GM21381 (cell line): ENCODE results near the gene SLC8A1.

Source experiments
- ATAC-seq: cut with Tn5 transposase; IDR thresholded peaks from one replicate; pipeline ENCODE4 v1.9.1; 2021; ENCODE audit warnings: mild to moderate bottlenecking, moderate library complexity; ENCODE audit not compliant: unreplicated experiment

SLC8A1 gene

DNA sequence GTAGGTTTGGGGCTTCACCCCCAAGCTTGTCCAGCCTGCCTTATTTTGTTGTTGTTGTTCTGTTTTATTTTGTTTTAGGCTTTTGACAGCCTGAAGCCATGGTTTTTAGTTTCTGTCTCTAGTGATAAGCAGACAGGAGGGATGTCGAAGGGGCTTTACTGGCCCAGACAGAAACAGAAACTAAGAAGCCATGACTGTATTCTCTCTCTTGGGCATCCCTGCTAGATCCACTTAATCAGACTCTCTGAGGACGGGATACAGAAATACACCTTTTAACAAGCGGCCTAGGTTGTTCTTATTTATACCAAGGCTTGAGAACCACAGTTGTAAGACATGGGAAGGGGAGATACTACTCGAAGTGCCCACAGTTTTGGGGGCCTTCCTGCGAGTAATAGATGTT is 330.9 kb downstream of the SLC8A1 start:
- no peak for ATAC-seq

DNA sequence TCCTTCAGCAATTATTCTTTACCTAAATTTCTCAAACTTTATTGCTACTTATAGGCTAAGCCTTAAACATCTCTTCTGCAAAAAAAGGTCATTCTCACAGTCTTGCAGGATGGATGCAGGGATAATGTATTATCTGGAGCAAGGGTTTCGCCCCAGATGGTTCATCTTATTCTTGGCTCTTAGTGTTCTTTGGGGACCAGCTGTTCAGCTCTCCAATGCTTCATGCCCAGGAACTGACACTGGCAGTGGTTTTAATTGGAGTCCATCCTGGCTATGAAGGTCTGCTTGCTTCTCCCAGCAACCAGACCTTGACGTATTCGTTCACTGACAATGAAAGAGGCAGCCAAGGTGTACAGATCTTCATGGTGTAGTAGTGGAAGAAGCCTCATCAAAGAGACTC is 331.9 kb downstream of the SLC8A1 start:
- no peak for ATAC-seq

DNA sequence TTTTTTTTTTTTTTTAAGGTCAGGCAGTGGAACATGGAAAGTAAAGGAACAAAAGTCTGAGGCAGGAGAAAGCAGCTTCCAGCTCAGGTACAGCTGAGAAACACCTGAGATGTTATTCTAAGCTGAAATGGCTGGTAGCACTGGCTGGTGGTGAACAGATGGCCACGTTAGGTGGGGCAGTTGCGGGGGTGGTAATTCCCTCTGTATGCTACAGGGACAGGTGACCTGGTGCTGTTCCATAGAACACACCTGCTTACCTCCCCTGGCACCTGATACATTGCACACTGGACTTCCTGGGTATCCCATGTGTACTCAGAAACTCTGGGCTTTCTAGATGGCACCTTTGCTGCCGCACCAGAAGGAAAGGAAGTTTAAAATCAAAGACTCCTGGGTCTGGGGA is 333.3 kb downstream of the SLC8A1 start:
- no peak for ATAC-seq

DNA sequence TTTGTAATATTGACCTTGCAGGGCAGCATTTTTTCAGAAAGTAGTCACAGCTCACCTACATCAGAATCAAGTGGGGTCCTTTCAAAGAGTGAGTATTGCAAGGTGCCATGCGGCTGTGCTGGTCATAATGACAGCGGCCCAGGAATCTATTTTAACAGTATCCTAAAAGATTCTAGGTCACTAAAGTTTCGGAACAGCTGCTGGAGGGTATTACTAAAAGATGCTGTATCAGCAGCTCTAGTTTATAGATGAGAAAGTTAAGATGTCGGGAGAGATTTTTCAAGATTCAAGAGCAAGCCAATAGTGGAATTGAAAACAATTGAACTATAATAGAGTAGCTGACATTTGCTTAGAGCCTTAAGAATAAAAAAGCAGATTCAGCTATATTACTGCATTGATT is 336.0 kb downstream of the SLC8A1 start:
- ATAC-seq = no peak

DNA sequence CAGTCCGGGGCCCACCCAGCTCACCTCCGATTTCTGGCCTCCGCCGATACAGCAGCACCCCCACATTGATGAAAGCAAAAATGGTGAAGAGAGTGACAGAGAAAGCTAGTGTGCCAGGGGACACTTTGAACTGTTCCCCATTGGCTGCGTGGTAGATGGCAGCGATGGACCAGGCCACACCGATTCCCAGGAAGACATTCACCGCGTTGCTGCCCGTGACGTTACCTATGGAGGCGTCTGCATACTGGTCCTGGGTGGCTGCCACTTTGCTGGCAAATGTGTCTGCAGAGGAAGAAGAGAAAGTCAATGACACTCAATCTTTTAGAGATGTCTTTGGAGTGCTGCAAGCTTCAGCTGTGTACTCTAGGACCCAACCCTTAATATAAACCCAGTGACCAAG is 336.5 kb downstream of the SLC8A1 start:
- ATAC-seq = no peak

DNA sequence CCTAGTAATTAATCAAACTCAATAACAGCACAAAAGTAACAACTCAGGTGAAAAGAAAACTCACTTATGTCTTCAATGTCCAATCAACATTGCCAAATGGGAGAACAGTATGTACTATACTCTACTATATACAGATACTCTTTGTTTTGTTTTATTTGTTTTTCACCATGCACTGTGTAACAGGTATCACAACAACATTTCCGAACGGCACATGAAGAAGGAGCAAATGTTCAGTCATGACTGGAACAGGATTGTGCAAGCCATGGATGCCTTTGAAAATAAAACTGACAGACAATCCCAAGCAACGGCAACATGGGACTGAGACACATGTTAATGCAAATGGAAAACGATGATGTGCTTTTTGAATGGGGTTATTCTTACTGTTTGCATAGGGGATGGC is 337.9 kb downstream of the SLC8A1 start:
- ATAC-seq = no peak

DNA sequence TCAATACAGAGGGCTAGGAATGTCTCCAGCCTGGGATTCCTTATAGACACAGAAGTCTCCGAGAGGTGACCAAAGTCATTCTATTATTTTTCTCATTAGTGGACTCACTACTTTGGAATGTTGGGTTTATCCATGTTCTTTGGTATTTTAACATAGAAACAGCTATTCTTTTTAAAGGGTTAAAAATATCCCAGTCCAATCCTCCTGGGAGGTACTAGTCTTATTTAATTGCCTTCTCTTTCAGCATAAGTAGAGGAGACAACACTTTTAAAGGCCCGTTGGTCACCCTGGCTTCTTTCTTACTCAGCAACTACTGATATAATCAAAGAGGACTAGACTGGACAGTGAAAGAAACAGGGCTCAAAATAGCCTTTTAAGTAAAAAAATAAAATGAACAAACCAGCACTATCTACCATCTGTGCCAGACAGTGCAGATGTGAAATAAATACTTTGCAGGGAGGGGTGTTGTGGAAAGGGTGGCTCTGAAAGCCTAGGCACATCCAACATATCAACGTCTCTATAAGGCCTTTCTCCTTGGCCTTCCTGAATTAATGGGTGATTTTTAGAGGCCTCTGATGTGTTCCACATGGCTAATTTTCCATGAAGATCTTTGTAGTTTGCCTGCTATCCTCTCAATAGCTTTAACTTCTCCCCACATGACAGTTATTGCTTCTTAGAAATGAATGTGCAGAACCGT is 338.5 kb downstream of the SLC8A1 start:
- ATAC-seq = no peak

DNA sequence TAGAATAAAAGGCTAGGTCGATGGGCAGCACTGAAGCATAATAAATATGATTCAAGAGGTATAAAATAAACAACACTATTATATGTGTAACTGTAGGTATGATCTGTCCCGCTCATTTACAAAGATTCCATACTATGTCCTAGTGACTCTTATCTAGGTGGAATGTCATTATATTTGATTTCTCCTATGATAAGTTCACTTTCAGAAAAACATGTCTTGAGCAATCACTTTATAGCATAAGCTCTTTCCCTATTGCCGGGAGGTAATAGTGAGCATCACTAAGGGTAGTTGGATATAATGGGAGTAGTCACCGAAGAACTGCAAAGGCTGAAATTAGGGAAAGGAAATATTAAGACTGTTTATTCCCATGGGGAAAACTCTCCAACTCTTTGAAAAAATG is 342.5 kb downstream of the SLC8A1 start:
- no peak for ATAC-seq

DNA sequence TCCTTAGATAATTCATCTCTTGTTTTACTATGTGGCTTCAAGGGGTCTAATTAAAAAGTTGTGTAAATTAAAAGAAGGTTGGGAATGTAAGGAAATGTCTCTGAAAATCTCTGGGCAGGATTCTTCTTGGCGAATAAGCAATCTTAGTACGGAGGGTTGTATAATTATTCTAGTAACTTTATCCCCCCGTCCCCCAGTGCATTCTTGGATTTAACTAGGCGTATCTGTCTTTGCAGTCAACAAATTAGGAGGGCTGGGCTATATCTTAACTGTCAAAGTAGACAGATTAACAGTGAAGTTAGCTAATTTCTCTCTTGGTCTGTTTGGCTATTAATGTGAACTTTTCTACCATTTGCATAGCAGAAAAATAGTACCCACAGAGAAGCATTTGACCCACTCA is 343.0 kb downstream of the SLC8A1 start:
- ATAC-seq = no peak

DNA sequence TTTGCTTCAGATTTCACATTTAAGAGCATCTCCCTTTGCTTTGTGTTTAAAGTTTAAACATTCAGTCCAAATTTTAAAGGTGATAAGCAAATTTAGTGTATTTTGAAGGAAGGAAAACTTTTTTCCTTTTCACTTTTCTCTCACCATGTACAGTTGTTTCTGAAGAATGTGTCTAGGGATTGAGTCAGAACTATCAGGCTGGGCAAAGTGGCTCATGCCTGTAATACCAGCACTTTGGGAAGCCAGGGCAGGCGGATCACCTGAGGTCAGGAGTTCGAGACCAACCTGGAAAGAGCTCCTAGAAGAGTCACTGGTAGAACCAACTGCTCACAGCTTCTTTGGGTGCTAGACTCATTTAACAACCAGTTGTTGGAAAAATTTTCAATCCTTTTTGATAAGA is 345.8 kb downstream of the SLC8A1 start:
- ATAC-seq = no peak

DNA sequence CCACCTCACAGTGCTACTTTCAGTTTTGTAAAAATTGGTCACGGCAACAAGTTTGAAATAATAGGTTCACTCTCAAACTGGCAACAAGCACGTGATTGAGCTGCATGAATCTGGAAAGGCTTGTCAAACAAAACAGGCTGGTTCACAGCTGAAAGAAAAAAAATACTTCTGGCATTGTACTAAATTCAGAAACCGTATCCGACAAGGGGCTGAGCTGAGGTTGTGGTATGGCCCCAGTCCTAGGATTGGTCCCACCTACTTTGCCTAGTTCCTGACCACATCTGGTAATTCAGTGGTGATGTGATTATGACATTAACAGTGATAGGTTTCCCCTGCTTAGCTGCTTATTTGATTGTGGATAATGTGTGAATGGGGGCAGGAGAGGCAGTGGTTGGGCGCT is 346.3 kb downstream of the SLC8A1 start:
- ATAC-seq = no peak

DNA sequence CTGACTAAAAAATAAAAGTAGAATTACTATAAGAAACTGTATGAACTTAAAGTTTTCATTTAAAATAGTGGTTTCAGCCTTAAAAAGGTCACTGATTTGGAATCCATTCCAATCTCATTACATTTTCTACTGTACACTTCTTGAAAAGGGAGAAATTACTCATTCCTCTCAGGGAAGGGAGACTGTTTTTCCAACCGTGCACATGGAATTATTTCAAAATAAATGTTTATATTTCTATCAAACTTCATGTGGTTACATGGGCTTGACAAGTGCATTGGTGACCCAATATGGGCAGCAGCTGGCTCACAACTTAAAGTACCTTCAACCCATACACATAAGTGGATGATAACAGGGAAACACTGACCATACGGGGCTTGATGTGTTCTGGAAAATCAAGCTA is 348.3 kb downstream of the SLC8A1 start:
- no peak for ATAC-seq

DNA sequence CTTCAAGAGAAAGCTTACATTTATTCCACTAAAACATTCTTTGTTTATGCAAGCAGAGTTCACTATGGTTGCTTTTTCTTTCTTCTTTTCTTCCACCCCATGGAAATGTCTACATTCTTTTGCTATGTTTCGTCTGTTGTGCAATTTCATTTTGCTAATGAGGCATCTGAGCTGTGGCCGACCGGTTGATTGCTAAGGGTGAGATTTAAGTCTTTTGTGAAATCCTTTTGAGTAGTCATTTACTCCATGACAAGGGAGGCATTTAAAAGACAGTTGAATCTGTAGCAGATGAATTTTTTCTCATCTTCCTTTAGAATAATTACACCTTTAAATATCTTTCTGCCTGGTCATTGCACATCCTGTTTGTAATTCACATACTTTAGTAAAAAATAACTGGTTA is 348.7 kb downstream of the SLC8A1 start:
- ATAC-seq = no peak

DNA sequence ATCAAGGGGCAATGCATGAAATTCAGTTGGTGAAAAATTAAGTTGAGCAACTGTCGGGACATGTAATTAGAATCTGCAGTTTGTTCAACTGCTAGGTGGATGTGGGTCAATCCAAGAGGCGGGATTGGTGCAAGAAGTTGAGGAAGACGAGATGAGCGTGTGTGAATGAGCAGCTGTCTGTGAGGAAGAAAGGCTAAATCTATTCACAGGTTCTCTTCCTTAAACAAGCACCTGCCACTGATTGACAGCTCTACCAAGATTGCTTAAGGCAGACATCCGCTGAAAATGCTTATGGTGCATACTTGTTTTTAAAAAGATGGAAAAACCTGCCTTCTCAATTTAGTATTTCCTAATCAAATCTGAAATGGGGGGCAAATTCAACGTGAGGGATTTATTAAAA is 349.4 kb downstream of the SLC8A1 start:
- ATAC-seq = no peak

DNA sequence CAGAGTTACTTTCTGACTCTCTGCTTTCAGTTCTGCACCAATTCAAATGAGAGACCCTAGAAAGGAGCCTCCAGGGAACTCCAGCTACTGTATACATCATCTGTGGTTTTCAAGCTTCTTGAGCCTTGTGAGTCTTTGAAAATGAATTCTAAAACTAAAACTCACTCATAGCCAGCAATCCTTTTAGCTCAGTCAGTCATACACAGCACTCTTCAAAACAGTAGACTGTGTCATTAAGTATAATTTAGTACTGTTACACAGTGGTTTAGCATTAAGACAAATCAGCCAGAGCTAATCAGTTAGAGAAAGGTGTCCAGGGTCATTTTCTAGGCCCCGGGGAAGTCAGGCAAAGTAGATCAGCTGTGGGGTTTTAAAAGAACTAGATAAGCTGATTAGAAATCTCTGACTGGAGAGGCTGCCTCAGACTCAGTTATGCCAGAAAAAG is 350.7 kb downstream of the SLC8A1 start:
- ATAC-seq = no peak

DNA sequence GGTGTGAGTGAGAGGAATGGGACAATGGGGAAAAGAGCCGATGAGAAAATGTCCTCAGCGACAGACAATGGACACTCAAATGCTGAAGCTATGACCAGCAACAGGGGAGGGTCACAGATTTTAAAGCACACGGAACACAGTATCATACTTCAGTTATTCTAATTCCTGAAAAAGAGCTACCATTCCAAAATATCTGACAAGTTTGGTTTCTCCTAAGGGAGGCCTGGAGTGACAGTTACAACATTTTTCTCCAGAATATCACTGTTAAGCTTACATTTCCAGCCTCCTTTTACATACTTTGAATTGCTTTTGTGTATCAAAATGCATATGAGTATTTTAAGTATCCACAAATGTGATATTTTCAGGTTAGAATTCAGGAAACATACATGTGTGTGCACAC is 351.2 kb downstream of the SLC8A1 start:
- ATAC-seq = no peak

DNA sequence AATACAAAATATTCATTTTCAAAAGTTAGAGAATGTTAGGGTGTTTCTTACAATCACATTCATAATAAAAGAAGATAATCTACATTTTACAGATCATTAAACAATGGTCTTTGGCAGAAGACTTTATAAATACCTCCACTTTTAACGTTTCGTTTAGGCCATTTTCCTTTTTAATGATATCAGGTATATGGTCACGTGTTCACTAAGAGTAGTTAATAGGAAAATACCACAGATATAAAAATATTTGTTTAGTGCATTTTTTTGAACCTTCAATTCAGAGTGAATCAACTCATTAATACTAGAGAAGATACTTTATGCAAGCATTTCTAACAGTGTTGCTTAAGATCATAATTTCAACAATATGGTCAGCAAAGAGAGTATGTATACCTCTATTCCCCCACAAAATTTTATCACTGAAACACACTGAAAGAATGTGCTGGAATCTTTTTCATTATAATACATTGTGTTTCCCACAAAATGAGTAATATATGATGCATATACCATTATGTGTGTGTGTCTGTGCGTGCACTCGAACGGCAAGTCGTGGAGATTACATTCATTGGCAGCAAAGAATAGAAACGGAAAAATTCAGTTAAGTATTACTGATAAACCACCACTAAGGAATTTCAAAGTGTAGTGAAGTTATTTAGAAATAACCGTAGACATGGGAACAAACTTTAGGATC is 353.0 kb downstream of the SLC8A1 start:
- no peak for ATAC-seq

DNA sequence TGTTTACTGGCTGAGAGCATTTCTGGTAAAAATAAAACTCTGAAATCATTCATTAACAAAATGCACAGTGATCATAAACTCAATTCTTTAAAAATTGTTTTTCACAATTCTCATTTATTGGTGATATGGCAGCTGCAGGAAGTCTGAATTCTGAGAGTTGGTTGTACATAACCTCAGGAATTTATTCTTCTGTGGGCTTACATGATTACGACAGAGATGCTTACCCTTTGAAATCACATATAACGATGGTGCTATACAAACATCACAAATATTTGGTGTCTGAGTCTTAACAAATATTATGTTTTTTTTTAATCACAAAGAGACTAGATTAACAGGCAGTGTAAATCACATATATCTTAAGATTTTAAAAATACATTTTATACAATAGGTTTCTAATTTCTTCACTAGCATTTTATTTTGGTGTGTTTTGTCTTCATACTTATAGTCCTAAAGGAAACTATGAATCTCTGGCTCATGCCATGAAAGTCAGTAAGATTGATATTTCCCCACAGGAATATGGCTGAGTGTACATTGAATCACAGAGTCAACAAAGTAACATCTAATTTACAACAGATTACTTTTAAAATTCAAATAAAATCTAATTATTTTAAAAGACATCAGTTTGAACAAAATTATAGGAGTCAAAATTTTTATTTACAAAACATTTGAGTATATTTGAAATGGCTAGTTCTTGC is 354.1 kb downstream of the SLC8A1 start:
- no peak for ATAC-seq

DNA sequence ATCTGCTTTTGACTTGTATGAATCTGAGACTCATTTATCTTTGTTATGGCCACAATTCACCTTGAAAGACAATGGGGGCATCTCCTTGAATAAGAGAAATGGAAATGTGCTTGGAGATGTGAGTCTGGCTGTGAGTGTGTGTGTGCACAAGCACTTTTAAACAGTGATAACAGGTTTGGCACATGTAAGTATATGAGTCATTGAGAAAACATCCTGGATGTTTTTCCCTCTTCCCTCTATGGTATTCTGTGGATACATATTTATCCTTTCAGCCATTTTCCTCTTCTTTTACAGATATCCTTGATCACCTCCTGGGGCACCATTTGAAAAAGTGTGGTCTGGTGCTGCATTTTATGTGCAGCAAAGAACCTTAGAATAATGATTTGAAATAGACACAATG is 355.5 kb downstream of the SLC8A1 start:
- no peak for ATAC-seq

DNA sequence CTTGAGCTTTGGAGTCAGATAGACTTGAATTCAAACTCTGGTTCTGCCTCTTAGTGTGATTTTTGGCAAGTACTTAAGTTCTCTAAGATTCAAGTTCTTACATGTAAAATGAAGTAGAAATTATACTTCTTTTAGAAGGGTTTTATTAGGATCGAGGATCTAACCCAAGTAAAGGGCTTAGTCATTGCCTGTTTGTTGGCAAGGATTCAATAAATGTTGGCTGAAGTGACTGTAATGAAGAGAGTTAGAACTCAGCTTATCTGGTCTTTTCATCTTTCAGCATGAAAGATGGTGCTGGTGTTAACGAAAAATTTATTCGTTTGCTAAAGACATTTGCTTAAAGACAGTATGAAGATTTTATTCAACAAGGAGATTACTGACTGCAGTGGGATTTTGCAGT is 356.9 kb downstream of the SLC8A1 start:
- no peak for ATAC-seq

DNA sequence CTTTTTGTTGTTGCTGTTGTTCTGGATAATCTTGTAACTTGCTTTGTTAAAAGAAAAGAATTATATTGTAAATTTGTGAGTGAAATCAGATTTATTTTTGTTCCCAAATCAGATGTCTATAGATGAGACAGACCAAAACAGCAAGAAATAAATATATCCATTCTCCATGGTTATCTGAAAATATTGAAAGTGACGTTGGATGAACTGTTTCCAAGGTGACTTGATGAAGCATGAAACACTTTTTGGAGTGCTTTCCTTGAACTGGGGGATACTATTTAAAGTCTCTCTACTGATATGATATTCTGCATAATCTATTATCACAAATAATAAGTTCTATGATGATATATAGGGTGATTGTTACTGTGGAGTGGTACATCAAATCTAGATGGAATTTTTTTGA is 357.4 kb downstream of the SLC8A1 start:
- no peak for ATAC-seq

DNA sequence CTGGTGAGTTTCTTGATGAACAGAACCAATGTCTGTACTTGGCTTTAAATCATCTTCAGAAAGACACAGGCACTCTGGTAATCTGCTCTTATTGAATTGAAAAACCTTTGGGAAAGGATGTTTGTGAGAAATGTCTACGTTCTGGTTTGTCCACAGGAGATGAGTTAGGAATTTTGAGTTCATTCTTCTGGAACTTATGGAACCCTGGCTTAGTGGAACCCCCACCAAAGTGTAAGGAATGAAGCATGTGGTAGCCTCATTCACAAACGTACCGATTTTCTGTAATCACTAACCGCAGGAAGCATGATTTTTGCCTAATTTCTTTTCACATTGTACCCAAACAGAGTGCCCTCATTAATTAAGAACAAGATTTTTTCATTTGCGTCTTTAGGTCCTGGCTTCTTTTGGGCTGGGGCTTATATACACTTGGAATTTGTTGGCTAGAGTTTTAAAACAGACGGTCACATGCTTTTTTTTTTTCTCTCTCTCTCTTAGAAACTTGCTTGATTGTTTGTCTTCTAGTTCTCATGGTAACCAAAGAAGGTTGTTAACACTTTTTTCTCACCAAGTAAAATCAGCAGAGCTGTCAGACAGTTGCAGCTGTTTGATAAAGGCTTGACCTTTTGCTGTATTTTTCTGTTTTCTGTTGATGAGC is 358.7 kb downstream of the SLC8A1 start:
- ATAC-seq = no peak
